ENCODE measurements around the gene VARS2. TPM values are rescaled to one million over a fixed set of nuclear protein-coding genes. Genes with fewer than 3 reads are reported as not detected.

Gene VARS2
- total RNA-seq, 1 donor from 2014 or later = 21.0 TPM

DNA sequence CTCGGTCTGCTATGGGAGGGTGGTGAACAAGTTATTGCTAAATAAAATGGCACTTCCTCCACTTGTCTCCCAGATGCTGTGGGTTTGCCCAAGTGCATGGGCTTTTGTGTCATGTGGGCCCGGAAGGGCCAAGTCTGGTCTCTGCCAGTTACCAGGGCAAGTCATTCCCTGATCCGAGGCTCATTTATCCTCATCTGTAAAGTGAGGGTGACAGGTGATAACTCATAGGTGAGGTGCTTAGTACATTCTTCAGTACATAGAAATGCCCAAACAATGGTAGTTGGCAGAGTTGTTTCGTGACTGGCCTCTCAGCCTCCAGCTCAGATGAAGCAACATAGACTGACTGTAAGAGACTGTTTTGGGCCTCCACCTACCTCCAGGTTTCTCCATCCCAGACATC, 24.7 kb downstream of the VARS2 start:
- no peak overlapping the region for H3K4me3 ChIP-seq
- no peaks in the 10 kb centered on the region for H3K36me3 ChIP-seq
- intact Hi-C loops (cut with micrococcal nuclease) = no loop called here
- no peak overlapping the region for H3K27ac ChIP-seq (replicated peaks)
- H3K27me3 ChIP-seq (ENCODE audit: low read depth) = peaks cover 12% of the 10 kb centered on the region
- peaks cover 11% of the 10 kb centered on the region for H3K4me1 ChIP-seq
- no peak for DNase-seq
- H3K9me3 ChIP-seq (replicated peaks) = no peaks in the 10 kb centered on the region
- TF ChIP-seq, protein P1, sequence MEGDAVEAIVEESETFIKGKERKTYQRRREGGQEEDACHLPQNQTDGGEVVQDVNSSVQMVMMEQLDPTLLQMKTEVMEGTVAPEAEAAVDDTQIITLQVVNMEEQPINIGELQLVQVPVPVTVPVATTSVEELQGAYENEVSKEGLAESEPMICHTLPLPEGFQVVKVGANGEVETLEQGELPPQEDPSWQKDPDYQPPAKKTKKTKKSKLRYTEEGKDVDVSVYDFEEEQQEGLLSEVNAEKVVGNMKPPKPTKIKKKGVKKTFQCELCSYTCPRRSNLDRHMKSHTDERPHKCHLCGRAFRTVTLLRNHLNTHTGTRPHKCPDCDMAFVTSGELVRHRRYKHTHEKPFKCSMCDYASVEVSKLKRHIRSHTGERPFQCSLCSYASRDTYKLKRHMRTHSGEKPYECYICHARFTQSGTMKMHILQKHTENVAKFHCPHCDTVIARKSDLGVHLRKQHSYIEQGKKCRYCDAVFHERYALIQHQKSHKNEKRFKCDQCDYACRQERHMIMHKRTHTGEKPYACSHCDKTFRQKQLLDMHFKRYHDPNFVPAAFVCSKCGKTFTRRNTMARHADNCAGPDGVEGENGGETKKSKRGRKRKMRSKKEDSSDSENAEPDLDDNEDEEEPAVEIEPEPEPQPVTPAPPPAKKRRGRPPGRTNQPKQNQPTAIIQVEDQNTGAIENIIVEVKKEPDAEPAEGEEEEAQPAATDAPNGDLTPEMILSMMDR (IDR thresholded peaks at IDR 0.05; ENCODE audit: borderline replicate concordance) = no peak

DNA sequence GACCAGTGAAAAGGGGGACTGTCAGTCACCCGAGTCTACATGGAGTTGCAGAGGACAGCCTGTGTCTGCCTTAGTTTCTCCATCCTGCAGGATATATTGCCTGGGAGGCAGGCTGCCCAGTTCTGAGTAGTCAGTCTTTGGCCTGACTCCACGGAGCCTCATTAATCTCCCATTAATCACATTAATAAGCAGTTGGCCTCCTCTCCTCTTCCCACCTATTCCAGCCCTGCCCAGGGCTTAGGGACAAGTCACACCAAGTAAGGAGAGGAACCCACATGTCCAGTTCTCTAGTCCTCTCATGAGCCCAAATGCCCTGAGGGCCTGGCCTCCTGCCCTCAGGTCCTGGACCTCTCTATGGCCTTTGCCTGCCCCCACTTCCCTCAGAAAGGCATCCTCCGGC, 25.4 kb downstream of the VARS2 start:
- Histone ChIP-seq H3K4me3 (no peak overlapping the region), H3K27ac (replicated peaks) (no peak overlapping the region), H3K4me1 (peaks cover 11% of the 10 kb centered on the region), H3K36me3 (no peaks in the 10 kb centered on the region), H3K27me3 (ENCODE audit: low read depth) (peaks cover 12% of the 10 kb centered on the region), H3K9me3 (replicated peaks) (no peaks in the 10 kb centered on the region)
- no peak for DNase-seq
- TF ChIP-seq, protein P1 (IDR thresholded peaks at IDR 0.05; ENCODE audit: borderline replicate concordance) = no peak
- intact Hi-C loops (cut with micrococcal nuclease) = no loop called here

DNA sequence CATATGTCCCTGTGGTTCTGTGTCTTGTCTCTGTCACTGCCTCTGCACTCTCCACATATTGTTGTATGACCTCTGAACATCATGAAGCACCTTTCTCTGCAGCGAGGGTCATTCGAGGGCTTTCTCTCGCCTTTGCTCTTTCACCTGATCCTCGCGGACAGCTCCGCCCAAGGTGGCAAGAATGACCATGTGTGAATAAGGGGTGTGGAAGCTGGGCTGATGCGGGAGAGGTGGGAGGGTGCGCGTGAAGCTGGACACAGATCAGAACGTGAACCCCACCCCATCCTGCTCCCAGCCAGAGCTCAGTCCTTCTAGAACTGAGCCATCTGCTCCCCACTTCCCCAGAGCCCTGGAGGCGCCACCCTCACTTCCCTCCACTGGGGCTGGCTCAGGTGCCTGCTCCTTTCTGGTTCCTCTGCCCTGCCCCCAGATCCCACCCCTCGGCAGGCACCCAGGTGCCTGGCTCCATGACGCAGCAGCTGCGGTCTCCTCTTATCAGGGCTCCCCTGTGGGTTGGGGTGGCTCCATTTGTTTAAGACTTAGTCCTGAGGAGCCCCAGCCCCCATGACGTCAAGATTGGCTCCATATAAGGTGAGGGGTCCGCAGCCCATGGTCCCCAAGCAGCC, 26.4 kb downstream of the VARS2 start, which contains the start of gene MUCL3:
Gene MUCL3, plus strand, starts transcription at position 613 of the 626 bp plus-strand sequence. CDS start 27 bp downstream, outside the sequence.
- Histone ChIP-seq H3K9me3 (replicated peaks) (no peaks in the 10 kb centered on the region), H3K4me1 (peaks cover 11% of the 10 kb centered on the region), H3K4me3 (no peak within 1 kb of the TSS), H3K27ac (replicated peaks) (no peak within 1 kb of the TSS), H3K36me3 (no peaks in the 10 kb centered on the region), H3K27me3 (ENCODE audit: low read depth) (peaks cover 12% of the 10 kb centered on the region)
- DNase-seq = no peak
- intact Hi-C loops (cut with micrococcal nuclease) = no loop called here
- TF ChIP-seq, protein P1 (IDR thresholded peaks at IDR 0.05; ENCODE audit: borderline replicate concordance) = no peak

DNA sequence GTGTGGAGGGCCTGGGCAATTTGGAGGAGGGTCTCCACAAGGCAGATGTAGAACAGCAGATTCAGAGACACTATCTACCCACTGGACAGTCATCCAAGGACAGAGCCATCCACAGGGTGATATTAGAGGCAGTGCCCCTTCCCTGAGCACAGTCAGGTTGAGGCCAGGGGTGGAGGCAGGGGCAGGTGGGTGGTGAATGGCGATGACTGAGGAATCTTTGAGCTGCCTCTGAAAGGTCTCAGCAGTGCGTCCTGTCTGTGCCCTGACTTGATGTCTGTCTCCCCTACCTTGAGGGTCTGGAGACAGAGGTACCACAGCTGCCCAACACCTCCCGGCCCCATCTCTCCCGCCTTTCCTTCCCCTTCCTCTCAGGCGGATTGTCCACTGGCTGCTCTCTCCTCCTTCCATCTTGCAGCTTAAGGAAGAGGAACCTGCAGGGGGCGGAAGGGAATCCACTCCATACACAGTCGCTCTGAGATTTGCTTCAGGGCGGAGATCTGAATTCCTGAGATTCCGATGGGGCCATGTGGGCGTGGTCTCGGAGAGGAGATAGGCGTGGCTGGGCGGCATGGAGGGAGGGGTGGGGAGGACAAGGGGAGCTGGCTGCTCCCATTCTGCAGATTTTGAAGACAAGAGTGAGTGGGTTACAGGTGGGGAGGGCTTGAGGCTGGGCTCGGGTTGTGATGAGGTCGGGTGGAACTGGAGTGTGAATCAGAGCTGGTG, 28.5 kb downstream of the VARS2 start:
- Histone ChIP-seq H3K27me3 (ENCODE audit: low read depth) (peaks cover 9% of the 10 kb centered on the region), H3K4me3 (peak overlapping the region; percentile 6), H3K36me3 (no peaks in the 10 kb centered on the region), H3K9me3 (replicated peaks) (no peaks in the 10 kb centered on the region), H3K27ac (replicated peaks) (no peak overlapping the region), H3K4me1 (peaks cover 11% of the 10 kb centered on the region)
- intact Hi-C loops (cut with micrococcal nuclease) = no loop called here
- TF ChIP-seq, protein P1 (IDR thresholded peaks at IDR 0.05; ENCODE audit: borderline replicate concordance) = peak; percentile 52
- peak; percentile 65 for DNase-seq

DNA sequence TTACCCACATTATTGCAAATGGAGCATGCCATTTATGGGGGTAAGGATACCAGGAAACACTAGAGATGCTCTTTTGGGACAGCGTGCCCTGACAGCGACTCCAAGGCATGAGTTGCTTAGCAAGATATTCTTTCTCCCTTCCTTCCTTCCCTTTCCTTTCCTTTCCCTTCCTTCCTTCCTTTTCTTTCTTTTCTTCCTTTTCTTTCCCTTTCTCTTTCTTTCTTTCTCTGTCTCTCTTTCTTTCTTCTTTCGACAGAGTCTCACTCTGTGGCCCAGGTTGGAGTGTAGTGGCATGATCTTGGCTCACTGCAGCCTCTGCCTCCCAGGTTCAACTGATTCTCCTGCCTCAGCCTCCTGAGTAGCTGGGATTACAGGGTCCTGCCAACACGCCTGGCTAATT, 30.0 kb downstream of the VARS2 start:
- H3K27ac ChIP-seq (replicated peaks) = no peak overlapping the region
- peaks cover 11% of the 10 kb centered on the region for H3K4me1 ChIP-seq
- no peak overlapping the region for H3K4me3 ChIP-seq
- H3K27me3 ChIP-seq (ENCODE audit: low read depth) = no peaks in the 10 kb centered on the region
- TF ChIP-seq, protein P1 (IDR thresholded peaks at IDR 0.05; ENCODE audit: borderline replicate concordance) = no peak
- H3K36me3 ChIP-seq = no peaks in the 10 kb centered on the region
- intact Hi-C loops (cut with micrococcal nuclease) = no loop called here
- no peaks in the 10 kb centered on the region for H3K9me3 ChIP-seq (replicated peaks)
- DNase-seq = no peak
